Measurements from ENCODE around the gene EYS. TPM values are rescaled to one million over a fixed set of nuclear protein-coding genes. Genes with fewer than 3 reads are reported as not detected.

The EYS gene
- total RNA-seq, 1 experiment from 2014 or later, result 1.5 TPM

DNA sequence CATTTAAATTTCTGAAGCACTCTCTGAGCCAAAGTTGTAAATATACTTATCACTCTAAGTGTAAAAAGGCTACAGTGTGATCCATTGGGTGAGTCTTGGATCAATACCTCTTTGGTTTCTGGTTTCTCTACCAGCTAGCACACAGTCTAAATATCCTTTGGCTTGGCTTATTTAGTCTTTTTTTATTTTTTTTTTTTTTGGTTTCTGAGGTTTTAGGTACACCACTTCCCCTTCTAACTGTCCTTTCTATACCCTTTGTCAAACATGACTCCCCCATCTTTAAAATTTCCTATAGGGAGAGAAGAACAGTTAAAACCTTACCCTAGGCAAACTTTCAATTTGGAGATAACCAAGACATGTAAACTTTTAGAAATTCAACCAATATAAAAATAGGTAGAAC is 1692.4 kb downstream of the EYS start:
- no peak for DNase-seq (ENCODE audit: unreplicated experiment)
- intact Hi-C loops (cut with micrococcal nuclease), result loop anchor here (5.0 kb wide), 1 partner anchor 718 kb away; no protein-coding TSS in a partner anchor
- ChIA-PET CTCF (interaction anchor here (0.7 to 4.0 kb wide), 3 partner anchors 111 to 552 kb away, joined by 3 to 41 read pairs (median 4); no protein-coding TSS in a partner anchor), POLR2A (no interaction called here)
- TF ChIP-seq, protein P1, sequence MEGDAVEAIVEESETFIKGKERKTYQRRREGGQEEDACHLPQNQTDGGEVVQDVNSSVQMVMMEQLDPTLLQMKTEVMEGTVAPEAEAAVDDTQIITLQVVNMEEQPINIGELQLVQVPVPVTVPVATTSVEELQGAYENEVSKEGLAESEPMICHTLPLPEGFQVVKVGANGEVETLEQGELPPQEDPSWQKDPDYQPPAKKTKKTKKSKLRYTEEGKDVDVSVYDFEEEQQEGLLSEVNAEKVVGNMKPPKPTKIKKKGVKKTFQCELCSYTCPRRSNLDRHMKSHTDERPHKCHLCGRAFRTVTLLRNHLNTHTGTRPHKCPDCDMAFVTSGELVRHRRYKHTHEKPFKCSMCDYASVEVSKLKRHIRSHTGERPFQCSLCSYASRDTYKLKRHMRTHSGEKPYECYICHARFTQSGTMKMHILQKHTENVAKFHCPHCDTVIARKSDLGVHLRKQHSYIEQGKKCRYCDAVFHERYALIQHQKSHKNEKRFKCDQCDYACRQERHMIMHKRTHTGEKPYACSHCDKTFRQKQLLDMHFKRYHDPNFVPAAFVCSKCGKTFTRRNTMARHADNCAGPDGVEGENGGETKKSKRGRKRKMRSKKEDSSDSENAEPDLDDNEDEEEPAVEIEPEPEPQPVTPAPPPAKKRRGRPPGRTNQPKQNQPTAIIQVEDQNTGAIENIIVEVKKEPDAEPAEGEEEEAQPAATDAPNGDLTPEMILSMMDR (IDR thresholded peaks at IDR 0.05; ENCODE audit: unreplicated experiment), result no peak
- Mint-ChIP-seq H3K9me3 (ENCODE audit: unreplicated experiment) (no peaks in the 10 kb centered on the region), H3K27ac (ENCODE audit: low read depth, unreplicated experiment) (no peak overlapping the region), H3K4me1 (ENCODE audit: insufficient read depth, unreplicated experiment) (no peaks in the 10 kb centered on the region), H3K36me3 (ENCODE audit: insufficient read depth, unreplicated experiment) (no peaks in the 10 kb centered on the region), H3K4me3 (ENCODE audit: unreplicated experiment) (no peak overlapping the region), H3K27me3 (ENCODE audit: insufficient read depth, unreplicated experiment) (no peaks in the 10 kb centered on the region)
- no TSS peak for BruUV-seq (replicated peaks)

DNA sequence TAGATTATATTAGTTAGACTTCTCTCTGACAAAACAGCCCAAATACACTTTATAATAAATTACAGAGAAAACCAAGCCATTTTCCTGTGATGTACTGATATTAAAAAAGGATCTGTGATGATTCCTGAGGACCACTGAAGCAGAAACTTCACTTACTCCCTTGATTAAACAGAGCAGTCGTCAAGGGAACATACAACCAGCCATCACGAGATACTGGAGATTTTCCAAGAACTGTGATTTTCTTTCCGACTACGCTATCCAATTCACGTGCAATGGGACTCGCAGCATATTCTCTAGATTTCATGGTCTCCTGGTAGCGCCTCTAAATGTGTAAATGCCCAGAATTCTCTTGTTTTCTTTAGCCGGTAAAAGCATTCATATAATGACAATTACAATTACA is 1694.0 kb downstream of the EYS start:
- ChIA-PET POLR2A (interaction anchor here (0.6 kb wide), 1 partner anchor 206 kb away, joined by 3 read pairs; no protein-coding TSS in a partner anchor), CTCF (interaction anchor here (0.5 to 2.4 kb wide), 17 partner anchors 10 to 1646 kb away, joined by 3 to 70 read pairs (median 3); no protein-coding TSS in a partner anchor)
- Mint-ChIP-seq H3K4me1 (ENCODE audit: insufficient read depth, unreplicated experiment) (no peaks in the 10 kb centered on the region), H3K27me3 (ENCODE audit: insufficient read depth, unreplicated experiment) (no peaks in the 10 kb centered on the region), H3K4me3 (ENCODE audit: unreplicated experiment) (no peak overlapping the region), H3K36me3 (ENCODE audit: insufficient read depth, unreplicated experiment) (no peaks in the 10 kb centered on the region), H3K9me3 (ENCODE audit: unreplicated experiment) (no peaks in the 10 kb centered on the region), H3K27ac (ENCODE audit: low read depth, unreplicated experiment) (no peak overlapping the region)
- intact Hi-C loops (cut with micrococcal nuclease), result loop anchor here (5.0 kb wide), 1 partner anchor 719 kb away; no protein-coding TSS in a partner anchor
- BruUV-seq (replicated peaks), result no TSS peak
- no peak for DNase-seq (ENCODE audit: unreplicated experiment)
- TF ChIP-seq, protein P1 (IDR thresholded peaks at IDR 0.05; ENCODE audit: unreplicated experiment), result no peak

DNA sequence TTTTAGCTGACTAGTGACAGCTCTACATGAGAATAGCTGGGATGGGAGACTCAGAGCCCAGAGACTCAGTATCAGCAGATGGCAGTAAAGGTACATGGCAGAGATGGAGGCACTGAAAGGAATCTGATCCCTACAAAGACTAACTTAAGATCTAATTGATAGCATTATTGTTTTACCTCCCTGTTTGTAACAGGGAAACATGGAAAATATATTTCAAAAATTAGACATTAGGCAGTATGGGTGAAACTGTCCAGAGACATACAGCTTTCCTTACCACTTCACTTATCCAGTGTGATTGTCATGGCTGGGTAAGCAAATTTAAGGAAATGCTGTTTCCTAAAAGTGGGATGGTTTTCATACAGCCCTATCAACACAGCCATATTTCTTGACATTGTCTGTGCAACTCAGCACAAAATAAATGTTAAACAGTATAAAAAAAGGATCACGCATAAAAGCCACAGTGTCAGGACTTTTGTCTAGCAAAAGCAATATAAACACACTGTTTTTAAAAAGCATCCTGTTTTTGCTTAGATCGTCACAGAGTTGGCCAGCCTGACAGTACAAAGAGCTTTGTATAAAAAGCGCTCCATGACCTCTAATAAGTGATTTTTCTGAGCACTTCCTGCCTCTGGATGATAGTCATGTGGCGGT is 1694.5 kb downstream of the EYS start:
- peak; percentile 64 for DNase-seq (ENCODE audit: unreplicated experiment)

DNA sequence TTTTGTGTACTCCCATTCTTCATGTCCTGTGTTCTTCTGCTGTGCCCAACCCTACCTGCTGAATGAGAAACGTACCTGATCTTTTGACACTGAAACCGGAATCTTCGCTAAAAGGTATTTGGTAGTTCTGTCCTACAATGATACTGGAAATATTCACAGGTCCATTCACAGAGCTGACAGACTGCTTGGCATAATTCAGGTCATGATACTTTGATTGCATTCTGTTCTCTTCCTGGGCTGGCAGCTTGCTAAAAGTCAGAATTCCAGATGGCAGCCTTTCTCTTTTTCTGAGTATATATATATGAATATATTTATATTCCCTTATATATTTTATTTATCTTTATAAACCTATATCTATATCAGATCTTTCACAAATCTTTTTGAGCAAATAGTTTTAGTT is 1696.4 kb downstream of the EYS start:
- H3K4me3 Mint-ChIP-seq (ENCODE audit: unreplicated experiment), result no peak overlapping the region
- POLR2A ChIA-PET, result interaction anchor here (0.6 kb wide), 1 partner anchor 24 kb away, joined by 3 read pairs; no protein-coding TSS in a partner anchor
- TF ChIP-seq, protein P1 (IDR thresholded peaks at IDR 0.05; ENCODE audit: unreplicated experiment), result no peak
- H3K27me3 Mint-ChIP-seq (ENCODE audit: insufficient read depth, unreplicated experiment), result no peaks in the 10 kb centered on the region
- CTCF ChIA-PET, result interaction anchor here (1.2 kb wide), 1 partner anchor 320 kb away, joined by 9 read pairs; no protein-coding TSS in a partner anchor
- DNase-seq (ENCODE audit: unreplicated experiment), result no peak
- no peak overlapping the region for H3K27ac Mint-ChIP-seq (ENCODE audit: low read depth, unreplicated experiment)
- H3K9me3 Mint-ChIP-seq (ENCODE audit: unreplicated experiment), result peaks cover 10% of the 10 kb centered on the region
- BruUV-seq (replicated peaks), result no TSS peak
- H3K36me3 Mint-ChIP-seq (ENCODE audit: insufficient read depth, unreplicated experiment), result no peaks in the 10 kb centered on the region
- intact Hi-C loops (cut with micrococcal nuclease), result loop anchor here (5.0 kb wide), 1 partner anchor 722 kb away; no protein-coding TSS in a partner anchor
- H3K4me1 Mint-ChIP-seq (ENCODE audit: insufficient read depth, unreplicated experiment), result no peaks in the 10 kb centered on the region

More for the DNA sequence above, 1694.5 kb downstream of the EYS start:
- Mint-ChIP-seq H3K4me1 (ENCODE audit: insufficient read depth, unreplicated experiment) (no peaks in the 10 kb centered on the region), H3K27ac (ENCODE audit: low read depth, unreplicated experiment) (no peak overlapping the region), H3K9me3 (ENCODE audit: unreplicated experiment) (peaks cover 3% of the 10 kb centered on the region), H3K4me3 (ENCODE audit: unreplicated experiment) (no peak overlapping the region), H3K27me3 (ENCODE audit: insufficient read depth, unreplicated experiment) (no peaks in the 10 kb centered on the region), H3K36me3 (ENCODE audit: insufficient read depth, unreplicated experiment) (no peaks in the 10 kb centered on the region)
- ChIA-PET POLR2A (interaction anchor here (0.6 to 0.9 kb wide), 2 partner anchors 36 to 318 kb away, joined by 3 read pairs; no protein-coding TSS in a partner anchor), CTCF (interaction anchor here (0.5 to 2.4 kb wide), 26 partner anchors 10 to 1747 kb away, joined by 3 to 70 read pairs (median 3); no protein-coding TSS in a partner anchor)
- TF ChIP-seq, protein P1 (IDR thresholded peaks at IDR 0.05; ENCODE audit: unreplicated experiment), result peak; percentile 92
- no TSS peak for BruUV-seq (replicated peaks)
- intact Hi-C loops (cut with micrococcal nuclease), result loop anchor here (1.0 to 5.0 kb wide), 2 partner anchors 319 to 720 kb away; no protein-coding TSS in a partner anchor

Data from MCF 10A (cell line).